ENCODE measurements around the gene MMD. TPM values are rescaled to one million over a fixed set of nuclear protein-coding genes. Genes with fewer than 3 reads are reported as not detected.

The MMD gene
- total and polyA plus RNA-seq, 3 donors from 2014 or later: 38.3 to 73.1 (median 53.7) TPM

DNA sequence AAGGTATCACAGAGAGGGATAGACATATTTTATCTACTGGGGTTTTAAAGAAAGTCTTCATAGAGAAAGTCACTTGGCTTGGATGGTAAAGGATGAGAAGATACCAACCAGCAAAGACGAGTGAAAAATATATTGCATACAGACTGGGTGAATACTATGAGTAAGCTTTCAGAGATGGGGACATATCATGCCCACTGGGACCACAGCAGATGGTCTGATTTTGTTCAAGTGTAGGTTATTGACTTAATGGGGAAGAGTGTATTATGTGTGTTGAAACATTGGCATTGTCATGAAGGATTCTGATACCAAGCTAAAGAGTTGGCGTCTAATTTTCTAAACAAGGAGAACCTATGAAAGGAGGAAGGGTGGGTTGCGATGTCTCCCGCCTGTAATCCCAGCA lies 13.8 kb upstream of the MMD start:
- intact Hi-C loops (cut with DNase I; ENCODE audit: low total_unique reads): no loop called here
- no peak overlapping the region for H3K4me3 ChIP-seq
- no peak for TF ChIP-seq POLR2A (IDR thresholded peaks at IDR 0.05)
- TF ChIP-seq, protein P1, sequence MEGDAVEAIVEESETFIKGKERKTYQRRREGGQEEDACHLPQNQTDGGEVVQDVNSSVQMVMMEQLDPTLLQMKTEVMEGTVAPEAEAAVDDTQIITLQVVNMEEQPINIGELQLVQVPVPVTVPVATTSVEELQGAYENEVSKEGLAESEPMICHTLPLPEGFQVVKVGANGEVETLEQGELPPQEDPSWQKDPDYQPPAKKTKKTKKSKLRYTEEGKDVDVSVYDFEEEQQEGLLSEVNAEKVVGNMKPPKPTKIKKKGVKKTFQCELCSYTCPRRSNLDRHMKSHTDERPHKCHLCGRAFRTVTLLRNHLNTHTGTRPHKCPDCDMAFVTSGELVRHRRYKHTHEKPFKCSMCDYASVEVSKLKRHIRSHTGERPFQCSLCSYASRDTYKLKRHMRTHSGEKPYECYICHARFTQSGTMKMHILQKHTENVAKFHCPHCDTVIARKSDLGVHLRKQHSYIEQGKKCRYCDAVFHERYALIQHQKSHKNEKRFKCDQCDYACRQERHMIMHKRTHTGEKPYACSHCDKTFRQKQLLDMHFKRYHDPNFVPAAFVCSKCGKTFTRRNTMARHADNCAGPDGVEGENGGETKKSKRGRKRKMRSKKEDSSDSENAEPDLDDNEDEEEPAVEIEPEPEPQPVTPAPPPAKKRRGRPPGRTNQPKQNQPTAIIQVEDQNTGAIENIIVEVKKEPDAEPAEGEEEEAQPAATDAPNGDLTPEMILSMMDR (IDR thresholded peaks at IDR 0.05): no peak
- H3K4me1 ChIP-seq: peaks cover 5% of the 10 kb centered on the region
- no peak overlapping the region for H3K27ac ChIP-seq
- no peaks in the 10 kb centered on the region for H3K9me3 ChIP-seq
- H3K36me3 ChIP-seq (ENCODE audit: low read depth, missing control alignments): no peaks in the 10 kb centered on the region
- no peak for DNase-seq
- WGBS, 2 donors: 68 to 72% methylated on average over 4 of the region's 4 CpGs
- H3K27me3 ChIP-seq: no peaks in the 10 kb centered on the region

DNA sequence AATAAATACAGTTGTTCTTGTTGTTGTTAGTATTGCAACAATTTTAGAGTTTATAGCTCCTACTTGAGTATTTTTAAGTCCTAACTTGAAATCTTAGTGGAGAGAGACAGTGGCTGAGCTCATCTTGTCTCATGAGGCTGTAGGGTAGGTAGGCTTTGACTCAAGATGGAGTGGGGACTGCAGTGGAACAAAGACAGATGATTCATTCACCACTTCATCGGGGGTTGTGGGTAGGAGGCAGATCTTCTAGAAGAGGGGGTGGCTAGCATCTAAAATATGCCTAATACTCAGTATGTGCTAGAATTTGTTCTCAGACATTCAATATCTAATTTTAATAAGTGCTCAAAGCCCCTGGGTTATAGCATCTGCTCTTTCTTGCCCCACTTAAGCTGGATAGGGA lies 13.1 kb upstream of the MMD start:
- Histone ChIP-seq H3K27me3 (no peaks in the 10 kb centered on the region), H3K4me3 (no peak overlapping the region), H3K36me3 (ENCODE audit: low read depth, missing control alignments) (no peaks in the 10 kb centered on the region), H3K27ac (no peak overlapping the region), H3K9me3 (no peaks in the 10 kb centered on the region), H3K4me1 (no peaks in the 10 kb centered on the region)
- DNase-seq: no peak
- 93 to 100% methylated on average over 1 of the region's 1 CpG for WGBS, 2 donors
- TF ChIP-seq, protein P1 (IDR thresholded peaks at IDR 0.05): no peak
- TF ChIP-seq POLR2A (IDR thresholded peaks at IDR 0.05): no peak
- intact Hi-C loops (cut with DNase I; ENCODE audit: low total_unique reads): no loop called here

DNA sequence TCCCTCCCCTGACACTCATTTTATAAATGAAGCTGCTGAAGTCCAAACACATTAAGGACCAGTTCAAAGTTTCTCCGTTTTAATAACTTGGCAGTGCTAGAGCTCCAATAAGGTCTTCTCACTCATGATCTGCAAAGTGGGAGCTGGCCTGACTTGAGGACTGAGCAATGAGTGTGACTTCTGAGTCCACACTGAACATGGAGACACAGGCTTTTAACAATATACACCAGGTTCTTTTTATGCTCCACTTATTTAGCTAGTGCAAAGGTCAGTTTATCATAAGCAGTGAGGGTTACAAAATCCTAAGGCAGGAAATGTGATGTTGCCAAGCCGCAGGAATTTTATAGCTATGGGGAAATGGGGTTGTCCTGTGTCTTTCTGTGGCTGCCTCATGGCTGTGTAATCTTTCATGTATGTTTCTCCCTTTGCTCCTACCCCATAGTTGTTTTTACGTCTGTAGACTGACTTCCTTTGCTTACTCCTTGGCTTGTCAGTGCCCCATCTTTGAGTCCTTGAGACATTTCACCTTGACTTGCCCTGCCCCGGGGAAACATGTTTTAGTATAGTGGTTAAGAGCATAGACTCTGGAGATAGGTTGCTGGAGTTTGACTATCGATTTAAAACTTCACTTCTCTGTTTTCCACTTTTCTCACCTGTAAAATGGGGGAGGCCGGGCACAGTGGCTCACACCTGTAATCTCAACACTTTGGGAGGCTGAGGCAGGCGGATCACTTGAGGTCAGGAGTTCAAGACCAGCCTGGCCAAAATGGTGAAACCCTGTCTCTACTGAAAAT lies 12.2 kb upstream of the MMD start:
- intact Hi-C loops (cut with DNase I; ENCODE audit: low total_unique reads): no loop called here
- WGBS, 2 donors: 75 to 83% methylated on average over 7 of the region's 7 CpGs
- no peak for DNase-seq

DNA sequence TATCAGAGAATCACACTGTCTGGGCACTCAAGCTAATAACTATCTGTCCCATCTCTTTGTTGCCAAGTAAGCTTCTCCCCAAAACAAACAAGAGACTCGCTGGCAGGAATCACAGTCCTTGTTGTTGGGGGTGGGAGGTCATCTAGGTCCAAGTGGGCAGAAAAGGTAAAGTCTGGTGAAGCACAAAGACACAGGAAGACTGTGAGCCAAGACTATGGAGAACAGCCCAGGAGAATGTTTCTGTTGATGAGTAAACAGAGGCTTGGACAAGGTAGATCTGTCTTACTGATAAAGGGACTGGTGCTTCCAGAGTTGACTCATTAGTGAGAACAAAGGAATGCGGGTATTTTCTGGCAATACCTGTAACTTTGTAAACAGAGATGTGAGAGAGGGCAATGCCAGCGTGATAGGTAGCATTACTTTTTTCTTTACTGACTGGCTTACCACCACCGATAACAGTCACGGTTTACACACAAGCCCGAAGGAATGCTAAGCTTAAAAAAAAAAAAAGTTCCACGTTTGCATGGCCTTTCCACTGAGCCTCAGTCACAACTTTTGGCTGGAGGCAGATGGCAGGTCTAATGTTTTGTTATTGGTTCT lies 11.5 kb upstream of the MMD start:
- TF ChIP-seq, protein P1 (IDR thresholded peaks at IDR 0.05): no peak
- TF ChIP-seq POLR2A (IDR thresholded peaks at IDR 0.05): no peak
- H3K36me3 ChIP-seq (ENCODE audit: low read depth, missing control alignments): no peaks in the 10 kb centered on the region
- no peak for DNase-seq
- H3K9me3 ChIP-seq: no peaks in the 10 kb centered on the region
- intact Hi-C loops (cut with DNase I; ENCODE audit: low total_unique reads): no loop called here
- H3K27ac ChIP-seq: no peak overlapping the region
- no peak overlapping the region for H3K4me3 ChIP-seq
- H3K27me3 ChIP-seq: no peaks in the 10 kb centered on the region
- no peaks in the 10 kb centered on the region for H3K4me1 ChIP-seq
- WGBS, 2 donors: 83% methylated on average over 7 of the region's 7 CpGs

More for the DNA sequence above, 12.2 kb upstream of the MMD start:
- H3K4me3 ChIP-seq: no peak overlapping the region
- no peaks in the 10 kb centered on the region for H3K9me3 ChIP-seq
- no peaks in the 10 kb centered on the region for H3K27me3 ChIP-seq
- H3K36me3 ChIP-seq (ENCODE audit: low read depth, missing control alignments): no peaks in the 10 kb centered on the region
- no peaks in the 10 kb centered on the region for H3K4me1 ChIP-seq
- no peak for TF ChIP-seq POLR2A (IDR thresholded peaks at IDR 0.05)
- TF ChIP-seq, protein P1 (IDR thresholded peaks at IDR 0.05): no peak
- no peak overlapping the region for H3K27ac ChIP-seq

Measured in testis (tissue), 3 donors.